Gastrocnemius medialis (tissue), 4 donors: Measurements from ENCODE around the gene WDFY4.

Experiments used
- POLR2A ChIP-seq, 2 donors: fragments of 450-650 bp; IDR thresholded peaks; one replicate each; pipeline ENCODE4 v1.6.1; 2017; ENCODE audit warnings: antibody characterized with exemption in 2 of 2, mild to moderate bottlenecking in 2 of 2, moderate library complexity in 2 of 2
- TF ChIP-seq, protein P1 (sequence below), 5 experiments: fragments of 450-650 bp in 3 of 5; fragments of 200-600 bp in 2 of 5; sonication (generic) in 2 of 5; IDR thresholded peaks in 4 of 5; conservative IDR thresholded peaks in 1 of 5; 1 replicate in 4 of 5; 2 replicates in 1 of 5; pipeline ENCODE4 v1.5.1; 2016 to 2019; ENCODE audit warnings: antibody characterized with exemption in 5 of 5, mild to moderate bottlenecking in 3 of 5, moderate library complexity in 3 of 5

DNA sequence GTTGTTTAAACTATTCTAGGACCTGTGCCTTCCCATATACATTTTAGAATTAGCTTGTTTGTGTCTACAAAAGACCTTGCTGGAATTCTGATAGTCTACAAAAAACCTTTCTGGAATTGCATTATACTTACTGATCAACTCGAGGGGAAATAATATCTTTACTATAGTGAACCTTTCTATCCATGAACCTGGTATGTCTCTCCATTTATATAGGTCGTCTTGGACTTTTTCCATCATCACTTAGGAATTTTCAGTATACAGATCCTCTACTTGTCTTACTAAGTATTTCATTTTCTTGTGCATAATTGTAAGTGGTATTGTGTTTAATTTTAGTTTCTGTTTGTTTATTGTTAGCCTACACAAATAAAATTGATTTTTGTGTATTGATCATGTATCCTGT, 101.1 kb downstream of the WDFY4 start:
- TF ChIP-seq, protein P1, sequence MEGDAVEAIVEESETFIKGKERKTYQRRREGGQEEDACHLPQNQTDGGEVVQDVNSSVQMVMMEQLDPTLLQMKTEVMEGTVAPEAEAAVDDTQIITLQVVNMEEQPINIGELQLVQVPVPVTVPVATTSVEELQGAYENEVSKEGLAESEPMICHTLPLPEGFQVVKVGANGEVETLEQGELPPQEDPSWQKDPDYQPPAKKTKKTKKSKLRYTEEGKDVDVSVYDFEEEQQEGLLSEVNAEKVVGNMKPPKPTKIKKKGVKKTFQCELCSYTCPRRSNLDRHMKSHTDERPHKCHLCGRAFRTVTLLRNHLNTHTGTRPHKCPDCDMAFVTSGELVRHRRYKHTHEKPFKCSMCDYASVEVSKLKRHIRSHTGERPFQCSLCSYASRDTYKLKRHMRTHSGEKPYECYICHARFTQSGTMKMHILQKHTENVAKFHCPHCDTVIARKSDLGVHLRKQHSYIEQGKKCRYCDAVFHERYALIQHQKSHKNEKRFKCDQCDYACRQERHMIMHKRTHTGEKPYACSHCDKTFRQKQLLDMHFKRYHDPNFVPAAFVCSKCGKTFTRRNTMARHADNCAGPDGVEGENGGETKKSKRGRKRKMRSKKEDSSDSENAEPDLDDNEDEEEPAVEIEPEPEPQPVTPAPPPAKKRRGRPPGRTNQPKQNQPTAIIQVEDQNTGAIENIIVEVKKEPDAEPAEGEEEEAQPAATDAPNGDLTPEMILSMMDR (IDR thresholded peaks at IDR 0.05 in 4 of 5, conservative IDR thresholded peaks at IDR 0.05 in 1 of 5): no peak
- TF ChIP-seq POLR2A (IDR thresholded peaks at IDR 0.05): no peak
